Measurements from ENCODE around the gene OR10K2.
"Not testable (repeated sequence)": the region's sequence is repeated elsewhere in the genome, so short reads cannot be mapped to it uniquely, and the experiment has no call there.

The OR10K2 gene

GRCh38 chr1:158417586-158417985 lies 8.5 kb downstream of the OR10K2 start:
- no peak overlapping the region for H3K4me3 ChIP-seq (ENCODE audit: low read depth, low read length)
- H3K36me3 ChIP-seq (ENCODE audit: control insufficient read depth, insufficient read depth, low read length): no peaks in the 10 kb centered on the region
- no peak overlapping the region for H3K27ac ChIP-seq (ENCODE audit: low read depth, low read length)
- H3K27me3 ChIP-seq (ENCODE audit: control insufficient read depth, insufficient read depth, low read length): no peaks in the 10 kb centered on the region
- peaks cover 15% of the 10 kb centered on the region for H3K4me1 ChIP-seq (ENCODE audit: control insufficient read depth, insufficient read depth, low read length)
- no peaks in the 10 kb centered on the region for H3K9me3 ChIP-seq (ENCODE audit: control insufficient read depth, insufficient read depth, low read length)
- no peak overlapping the region for H3K9ac ChIP-seq (ENCODE audit: low read depth, low read length)

GRCh38 chr1:158414651-158415345 lies 11.2 kb downstream of the OR10K2 start:
- H3K9me3 ChIP-seq (ENCODE audit: control insufficient read depth, insufficient read depth, low read length): no peaks in the 10 kb centered on the region
- no peaks in the 10 kb centered on the region for H3K36me3 ChIP-seq (ENCODE audit: control insufficient read depth, insufficient read depth, low read length)
- no peaks in the 10 kb centered on the region for H3K27me3 ChIP-seq (ENCODE audit: control insufficient read depth, insufficient read depth, low read length)
- H3K4me1 ChIP-seq (ENCODE audit: control insufficient read depth, insufficient read depth, low read length): no peaks in the 10 kb centered on the region
- H3K9ac ChIP-seq (ENCODE audit: low read depth, low read length): no peak overlapping the region
- H3K27ac ChIP-seq (ENCODE audit: low read depth, low read length): no peak overlapping the region
- no peak overlapping the region for H3K4me3 ChIP-seq (ENCODE audit: low read depth, low read length)

- H3K36me3 ChIP-seq (ENCODE audit: control insufficient read depth, insufficient read depth, low read length): no peaks in the 10 kb centered on the region
- no peaks in the 10 kb centered on the region for H3K4me1 ChIP-seq (ENCODE audit: control insufficient read depth, insufficient read depth, low read length)
- no peak overlapping the region for H3K4me3 ChIP-seq (ENCODE audit: low read depth, low read length)
- H3K9ac ChIP-seq (ENCODE audit: low read depth, low read length): no peak overlapping the region
- no peaks in the 10 kb centered on the region for H3K9me3 ChIP-seq (ENCODE audit: control insufficient read depth, insufficient read depth, low read length)
- H3K27ac ChIP-seq (ENCODE audit: low read depth, low read length): no peak overlapping the region
- no peaks in the 10 kb centered on the region for H3K27me3 ChIP-seq (ENCODE audit: control insufficient read depth, insufficient read depth, low read length)
Measured at GRCh38 chr1:158407092-158407491, 18.9 kb downstream of the OR10K2 start.

GRCh38 chr1:158400871-158401270 lies 25.2 kb downstream of the OR10K2 start:
- Histone ChIP-seq H3K9me3 (ENCODE audit: control insufficient read depth, insufficient read depth, low read length) (no peaks in the 10 kb centered on the region), H3K4me1 (ENCODE audit: control insufficient read depth, insufficient read depth, low read length) (no peaks in the 10 kb centered on the region), H3K36me3 (ENCODE audit: control insufficient read depth, insufficient read depth, low read length) (no peaks in the 10 kb centered on the region), H3K4me3 (ENCODE audit: low read depth, low read length) (no peak overlapping the region), H3K9ac (ENCODE audit: low read depth, low read length) (no peak overlapping the region), H3K27ac (ENCODE audit: low read depth, low read length) (no peak overlapping the region), H3K27me3 (ENCODE audit: control insufficient read depth, insufficient read depth, low read length) (no peaks in the 10 kb centered on the region)

- Histone ChIP-seq H3K9me3 (ENCODE audit: control insufficient read depth, insufficient read depth, low read length) (no peaks in the 10 kb centered on the region), H3K4me1 (ENCODE audit: control insufficient read depth, insufficient read depth, low read length) (no peaks in the 10 kb centered on the region), H3K4me3 (ENCODE audit: low read depth, low read length) (no peak within 1 kb of the TSS), H3K27me3 (ENCODE audit: control insufficient read depth, insufficient read depth, low read length) (no peaks in the 10 kb centered on the region), H3K9ac (ENCODE audit: low read depth, low read length) (no peak within 1 kb of the TSS), H3K36me3 (ENCODE audit: control insufficient read depth, insufficient read depth, low read length) (no peaks in the 10 kb centered on the region), H3K27ac (ENCODE audit: low read depth, low read length) (no peak within 1 kb of the TSS)
Measured at GRCh38 chr1:158398818-158399514, 27.1 kb downstream of the OR10K2 start, which contains the start of gene OR10T2. Gene OR10T2 (minus strand): TSS chr1:158399466. CDS start chr1:158399466, 0 bp downstream.

GRCh38 chr1:158396646-158397045 lies 29.4 kb downstream of the OR10K2 start:
- Histone ChIP-seq H3K9ac (ENCODE audit: low read depth, low read length) (no peak overlapping the region), H3K36me3 (ENCODE audit: control insufficient read depth, insufficient read depth, low read length) (no peaks in the 10 kb centered on the region), H3K27ac (ENCODE audit: low read depth, low read length) (no peak overlapping the region), H3K4me3 (ENCODE audit: low read depth, low read length) (no peak overlapping the region), H3K4me1 (ENCODE audit: control insufficient read depth, insufficient read depth, low read length) (no peaks in the 10 kb centered on the region), H3K9me3 (ENCODE audit: control insufficient read depth, insufficient read depth, low read length) (no peaks in the 10 kb centered on the region), H3K27me3 (ENCODE audit: control insufficient read depth, insufficient read depth, low read length) (no peaks in the 10 kb centered on the region)

- Histone ChIP-seq H3K9me3 (ENCODE audit: control insufficient read depth, insufficient read depth, low read length) (no peaks in the 10 kb centered on the region), H3K27ac (ENCODE audit: low read depth, low read length) (no peak overlapping the region), H3K4me3 (ENCODE audit: low read depth, low read length) (no peak overlapping the region), H3K9ac (ENCODE audit: low read depth, low read length) (no peak overlapping the region), H3K36me3 (ENCODE audit: control insufficient read depth, insufficient read depth, low read length) (no peaks in the 10 kb centered on the region), H3K4me1 (ENCODE audit: control insufficient read depth, insufficient read depth, low read length) (no peaks in the 10 kb centered on the region), H3K27me3 (ENCODE audit: control insufficient read depth, insufficient read depth, low read length) (no peaks in the 10 kb centered on the region)
Measured at GRCh38 chr1:158393476-158393875, 32.6 kb downstream of the OR10K2 start.

GRCh38 chr1:158391099-158391498 lies 34.9 kb downstream of the OR10K2 start:
- Histone ChIP-seq H3K36me3 (ENCODE audit: control insufficient read depth, insufficient read depth, low read length) (no peaks in the 10 kb centered on the region), H3K4me1 (ENCODE audit: control insufficient read depth, insufficient read depth, low read length) (no peaks in the 10 kb centered on the region), H3K9me3 (ENCODE audit: control insufficient read depth, insufficient read depth, low read length) (no peaks in the 10 kb centered on the region), H3K27ac (ENCODE audit: low read depth, low read length) (no peak overlapping the region), H3K4me3 (ENCODE audit: low read depth, low read length) (no peak overlapping the region), H3K9ac (ENCODE audit: low read depth, low read length) (no peak overlapping the region), H3K27me3 (ENCODE audit: control insufficient read depth, insufficient read depth, low read length) (no peaks in the 10 kb centered on the region)

- H3K4me1 ChIP-seq (ENCODE audit: control insufficient read depth, insufficient read depth, low read length): no peaks in the 10 kb centered on the region
- no peak overlapping the region for H3K27ac ChIP-seq (ENCODE audit: low read depth, low read length)
- no peaks in the 10 kb centered on the region for H3K27me3 ChIP-seq (ENCODE audit: control insufficient read depth, insufficient read depth, low read length)
- H3K9me3 ChIP-seq (ENCODE audit: control insufficient read depth, insufficient read depth, low read length): no peaks in the 10 kb centered on the region
- H3K4me3 ChIP-seq (ENCODE audit: low read depth, low read length): no peak overlapping the region
- H3K9ac ChIP-seq (ENCODE audit: low read depth, low read length): no peak overlapping the region
- no peaks in the 10 kb centered on the region for H3K36me3 ChIP-seq (ENCODE audit: control insufficient read depth, insufficient read depth, low read length)
Measured at GRCh38 chr1:158390331-158390730, 35.7 kb downstream of the OR10K2 start.

- Histone ChIP-seq H3K27me3 (ENCODE audit: control insufficient read depth, insufficient read depth, low read length) (no peaks in the 10 kb centered on the region), H3K27ac (ENCODE audit: low read depth, low read length) (no peak overlapping the region), H3K4me3 (ENCODE audit: low read depth, low read length) (no peak overlapping the region), H3K9me3 (ENCODE audit: control insufficient read depth, insufficient read depth, low read length) (no peaks in the 10 kb centered on the region), H3K9ac (ENCODE audit: low read depth, low read length) (no peak overlapping the region), H3K36me3 (ENCODE audit: control insufficient read depth, insufficient read depth, low read length) (no peaks in the 10 kb centered on the region), H3K4me1 (ENCODE audit: control insufficient read depth, insufficient read depth, low read length) (no peaks in the 10 kb centered on the region)
Measured at GRCh38 chr1:158374860-158375259, 51.2 kb downstream of the OR10K2 start.

GRCh38 chr1:158374101-158374500 lies 51.9 kb downstream of the OR10K2 start:
- H3K27me3 ChIP-seq (ENCODE audit: control insufficient read depth, insufficient read depth, low read length); H3K9ac ChIP-seq (ENCODE audit: low read depth, low read length); H3K4me3 ChIP-seq (ENCODE audit: low read depth, low read length); H3K9me3 ChIP-seq (ENCODE audit: control insufficient read depth, insufficient read depth, low read length); H3K27ac ChIP-seq (ENCODE audit: low read depth, low read length); H3K36me3 ChIP-seq (ENCODE audit: control insufficient read depth, insufficient read depth, low read length); H3K4me1 ChIP-seq (ENCODE audit: control insufficient read depth, insufficient read depth, low read length): not testable (repeated sequence)
